GM18858 (cell line): ENCODE data around the gene FLT1.

Experiments
- ATAC-seq: cut with Tn5 transposase; IDR thresholded peaks from one replicate; pipeline ENCODE4 v1.9.1; 2021; ENCODE audit not compliant: unreplicated experiment

Gene FLT1

DNA sequence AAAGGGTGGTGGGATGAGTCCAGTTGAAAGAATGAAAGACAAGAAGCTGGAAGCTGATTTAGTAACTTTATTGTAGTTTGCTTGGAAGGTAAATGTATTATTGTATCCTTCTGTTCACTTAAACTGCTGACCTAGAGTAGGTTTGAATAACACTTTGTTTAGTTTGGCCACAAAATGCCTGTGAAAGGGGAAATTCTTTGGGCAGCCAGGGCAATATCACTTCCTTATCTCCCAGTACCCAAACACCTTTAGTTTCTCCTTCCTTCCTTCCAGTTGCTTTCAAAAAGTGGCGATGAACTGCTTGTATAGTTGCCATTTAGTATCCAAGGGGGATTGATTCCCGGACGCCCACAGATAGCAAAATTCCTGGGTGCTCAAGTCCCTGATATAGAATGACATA is 236.5 kb downstream of the FLT1 start:
- no peak for ATAC-seq

DNA sequence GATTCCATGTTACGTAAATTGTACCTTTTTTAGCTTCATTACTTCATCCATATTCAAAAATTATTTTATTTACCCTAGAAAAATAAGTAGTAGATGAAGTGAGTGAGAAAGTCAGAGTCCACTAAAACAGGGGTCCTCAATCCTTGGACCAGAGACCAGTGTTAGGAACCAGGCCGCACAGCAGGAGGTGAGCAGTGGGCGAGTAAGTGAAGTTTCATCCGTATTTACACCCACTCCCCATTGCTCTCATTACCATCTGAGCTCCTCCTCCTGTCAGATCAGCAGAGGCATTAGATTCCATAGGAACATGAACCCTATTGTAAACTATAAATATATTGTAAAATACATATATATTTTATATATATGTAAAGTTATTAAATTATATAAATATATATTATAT is 237.6 kb downstream of the FLT1 start:
- no peak for ATAC-seq

DNA sequence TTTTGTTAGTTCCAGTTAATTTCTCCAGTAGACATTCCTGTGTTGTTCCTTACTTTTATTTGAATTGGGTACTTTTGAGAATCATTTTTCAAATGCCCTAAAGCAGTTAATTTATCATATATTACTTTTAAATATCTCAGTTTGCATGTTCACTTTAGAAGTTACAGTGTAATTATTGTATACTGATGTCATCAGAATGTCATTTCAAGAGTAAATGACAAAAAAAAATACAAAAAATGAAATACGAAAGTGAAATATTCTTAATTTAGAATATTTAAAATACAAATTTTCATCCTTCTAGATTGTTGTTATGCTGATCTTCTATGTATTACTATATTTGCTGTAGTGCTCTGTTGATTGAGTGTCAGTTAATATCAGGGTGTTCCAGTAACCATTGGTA is 242.4 kb downstream of the FLT1 start:
- no peak for ATAC-seq

DNA sequence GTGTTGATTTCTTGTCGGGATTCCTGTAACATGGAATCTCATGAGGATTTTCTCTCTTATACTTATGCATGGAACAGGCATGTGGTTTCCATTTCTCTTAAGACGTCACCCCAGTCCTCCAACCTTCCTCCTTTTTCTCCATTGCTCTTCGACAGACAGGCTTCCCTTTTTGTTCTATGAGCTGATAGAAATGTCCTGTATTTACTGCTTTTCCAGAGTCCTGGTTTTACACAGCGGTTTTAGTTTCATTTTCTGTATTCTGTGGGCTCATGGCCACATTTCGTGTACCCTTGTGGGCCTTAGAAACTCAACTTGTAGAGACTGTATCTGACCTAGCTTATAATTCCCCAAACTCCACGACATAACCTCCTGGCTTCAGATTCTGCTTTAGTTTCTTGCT is 243.5 kb downstream of the FLT1 start:
- ATAC-seq = no peak

DNA sequence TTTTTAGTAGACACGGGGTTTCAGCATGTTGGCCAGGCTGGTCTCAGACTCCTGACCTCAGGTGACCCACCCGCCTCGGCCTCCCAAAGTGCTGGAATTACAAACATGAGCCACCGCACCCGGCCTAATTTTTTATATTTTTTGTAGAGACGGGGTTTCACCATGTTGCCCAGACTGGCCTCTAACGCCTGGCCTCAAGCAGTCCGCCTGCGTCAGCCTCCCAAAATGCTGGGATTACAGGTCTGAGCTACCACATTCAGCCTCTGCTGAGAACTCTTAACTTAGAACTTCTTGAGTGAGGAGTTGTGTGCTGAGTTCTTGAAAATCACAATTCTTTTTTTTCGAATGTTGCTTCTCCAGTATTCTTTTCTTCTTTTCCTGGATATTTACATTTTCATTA is 244.4 kb downstream of the FLT1 start:
- ATAC-seq = no peak
